Esophagus muscularis mucosa (tissue), 3 donors: ENCODE results near the gene CORO6.

Source experiments
- CTCF ChIP-seq, 3 experiments: fragments of 200-600 bp in 2 of 3; fragments of 450-650 bp in 1 of 3; sonication (generic) in 2 of 3; IDR thresholded peaks; one replicate each; pipeline ENCODE4 v1.5.1; 2017 to 2019; ENCODE audit warnings: antibody characterized with exemption in 3 of 3, mild to moderate bottlenecking in 2 of 3, moderate library complexity in 1 of 3
- POLR2A ChIP-seq: fragments of 450-650 bp; IDR thresholded peaks from one replicate; pipeline ENCODE4 v1.6.1; 2017; ENCODE audit warnings: antibody characterized with exemption, moderate library complexity, mild to moderate bottlenecking, low read depth

GRCh38 chr17:29589524-29590410 is 32.9 kb downstream of the CORO6 start, which contains the start of gene GIT1:
- TF ChIP-seq CTCF (IDR thresholded peaks at IDR 0.05) (peak in 1 of 3 experiments; percentile 52), POLR2A (no peak)
